ENCODE measurements around the gene SIGLEC11. TPM values are rescaled to one million over a fixed set of nuclear protein-coding genes. Genes with fewer than 3 reads are reported as not detected.

SIGLEC11 gene
- total and polyA plus RNA-seq, 2 of the 13 experiments (the other 11 are each of a cell fraction or from before 2014, with no cell fraction given), result not detected

DNA sequence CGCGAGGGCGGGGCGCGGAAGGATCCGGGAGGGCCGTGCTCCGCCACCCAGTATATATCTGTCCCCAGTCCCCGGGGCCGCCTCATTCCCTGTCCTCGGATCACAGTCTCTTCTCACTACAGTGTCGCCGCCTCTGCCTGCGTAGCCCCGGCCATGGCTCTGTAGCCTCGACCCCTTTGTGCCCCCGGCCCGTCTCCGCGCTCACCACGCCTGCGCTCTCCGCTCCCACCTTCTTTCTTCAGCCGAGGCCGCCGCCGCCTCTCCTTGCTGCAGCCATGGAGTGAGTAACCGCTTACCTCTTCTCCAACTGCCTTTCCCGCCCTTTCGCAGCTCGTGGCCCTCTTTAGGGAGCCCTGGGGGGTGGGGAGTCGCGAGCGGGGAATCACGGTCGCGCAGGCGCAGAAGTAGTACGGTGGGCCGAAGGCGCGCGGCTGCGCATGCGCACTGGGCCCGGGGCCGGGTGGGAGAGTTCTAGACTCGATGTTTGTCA lies 31.8 kb downstream of the SIGLEC11 start, which contains the start of the genes ATF5 and NUP62 (continued):
- TF ChIP-seq, protein P1, sequence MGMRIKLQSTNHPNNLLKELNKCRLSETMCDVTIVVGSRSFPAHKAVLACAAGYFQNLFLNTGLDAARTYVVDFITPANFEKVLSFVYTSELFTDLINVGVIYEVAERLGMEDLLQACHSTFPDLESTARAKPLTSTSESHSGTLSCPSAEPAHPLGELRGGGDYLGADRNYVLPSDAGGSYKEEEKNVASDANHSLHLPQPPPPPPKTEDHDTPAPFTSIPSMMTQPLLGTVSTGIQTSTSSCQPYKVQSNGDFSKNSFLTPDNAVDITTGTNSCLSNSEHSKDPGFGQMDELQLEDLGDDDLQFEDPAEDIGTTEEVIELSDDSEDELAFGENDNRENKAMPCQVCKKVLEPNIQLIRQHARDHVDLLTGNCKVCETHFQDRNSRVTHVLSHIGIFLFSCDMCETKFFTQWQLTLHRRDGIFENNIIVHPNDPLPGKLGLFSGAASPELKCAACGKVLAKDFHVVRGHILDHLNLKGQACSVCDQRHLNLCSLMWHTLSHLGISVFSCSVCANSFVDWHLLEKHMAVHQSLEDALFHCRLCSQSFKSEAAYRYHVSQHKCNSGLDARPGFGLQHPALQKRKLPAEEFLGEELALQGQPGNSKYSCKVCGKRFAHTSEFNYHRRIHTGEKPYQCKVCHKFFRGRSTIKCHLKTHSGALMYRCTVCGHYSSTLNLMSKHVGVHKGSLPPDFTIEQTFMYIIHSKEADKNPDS (CRISPR knock-in tag; IDR thresholded peaks at IDR 0.05), result no peak; the same call in 1 of the 2 replicates
- TF ChIP-seq ZNF235 (CRISPR knock-in tag; IDR thresholded peaks at IDR 0.05; ENCODE audit: borderline replicate concordance), result peak; percentile 97; the same call in 1 of the 2 replicates
- peak; percentile 97 for TF ChIP-seq ZNF878 (CRISPR knock-in tag; IDR thresholded peaks at IDR 0.05)
- no peak for TF ChIP-seq FOXK1 (CRISPR knock-in tag; IDR thresholded peaks at IDR 0.05; ENCODE audit: borderline replicate concordance, low read depth)
- TF ChIP-seq, protein P2, sequence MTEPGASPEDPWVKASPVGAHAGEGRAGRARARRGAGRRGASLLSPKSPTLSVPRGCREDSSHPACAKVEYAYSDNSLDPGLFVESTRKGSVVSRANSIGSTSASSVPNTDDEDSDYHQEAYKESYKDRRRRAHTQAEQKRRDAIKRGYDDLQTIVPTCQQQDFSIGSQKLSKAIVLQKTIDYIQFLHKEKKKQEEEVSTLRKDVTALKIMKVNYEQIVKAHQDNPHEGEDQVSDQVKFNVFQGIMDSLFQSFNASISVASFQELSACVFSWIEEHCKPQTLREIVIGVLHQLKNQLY (CRISPR knock-in tag; IDR thresholded peaks at IDR 0.05), result no peak
- TF ChIP-seq, protein P3, sequence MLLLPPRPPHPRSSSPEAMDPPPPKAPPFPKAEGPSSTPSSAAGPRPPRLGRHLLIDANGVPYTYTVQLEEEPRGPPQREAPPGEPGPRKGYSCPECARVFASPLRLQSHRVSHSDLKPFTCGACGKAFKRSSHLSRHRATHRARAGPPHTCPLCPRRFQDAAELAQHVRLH (CRISPR knock-in tag; IDR thresholded peaks at IDR 0.05; ENCODE audit: borderline replicate concordance, low read depth), result 0 out of 2 replicates have a peak, but pooled peaks have one; percentile 30
- TF ChIP-seq ZNF264 (CRISPR knock-in tag; IDR thresholded peaks at IDR 0.05), result peak; percentile 79; the same call in 1 of the 2 replicates
- TF ChIP-seq HCFC1 (IDR thresholded peaks at IDR 0.05; ENCODE audit: low read depth, low read length), result no peak; the same call in 1 of the 2 replicates
- TF ChIP-seq ETV5 (CRISPR knock-in tag; IDR thresholded peaks at IDR 0.05; ENCODE audit: borderline replicate concordance), result no peak; the same call in 1 of the 2 replicates
- no peak for TF ChIP-seq RCOR2 (CRISPR knock-in tag; IDR thresholded peaks at IDR 0.05)
- peak; percentile 97 for TF ChIP-seq ZNF766 (CRISPR knock-in tag; IDR thresholded peaks at IDR 0.05; ENCODE audit: borderline replicate concordance)
- TF ChIP-seq ZNF20 (CRISPR knock-in tag; IDR thresholded peaks at IDR 0.05), result no peak
- TF ChIP-seq MAZ (IDR thresholded peaks at IDR 0.05; ENCODE audit: borderline replicate concordance, low read depth, low read length), result no peak
- 0 out of 2 replicates have a peak, but pooled peaks have one; percentile 65 for TF ChIP-seq MAZ (CRISPR knock-in tag; IDR thresholded peaks at IDR 0.05; ENCODE audit: low read depth)
- peak; percentile 95 for TF ChIP-seq ZNF446 (CRISPR knock-in tag; IDR thresholded peaks at IDR 0.05)
- peak; percentile 80 for TF ChIP-seq HES4 (CRISPR knock-in tag; IDR thresholded peaks at IDR 0.05; ENCODE audit: borderline replicate concordance)
- TF ChIP-seq, protein P4, sequence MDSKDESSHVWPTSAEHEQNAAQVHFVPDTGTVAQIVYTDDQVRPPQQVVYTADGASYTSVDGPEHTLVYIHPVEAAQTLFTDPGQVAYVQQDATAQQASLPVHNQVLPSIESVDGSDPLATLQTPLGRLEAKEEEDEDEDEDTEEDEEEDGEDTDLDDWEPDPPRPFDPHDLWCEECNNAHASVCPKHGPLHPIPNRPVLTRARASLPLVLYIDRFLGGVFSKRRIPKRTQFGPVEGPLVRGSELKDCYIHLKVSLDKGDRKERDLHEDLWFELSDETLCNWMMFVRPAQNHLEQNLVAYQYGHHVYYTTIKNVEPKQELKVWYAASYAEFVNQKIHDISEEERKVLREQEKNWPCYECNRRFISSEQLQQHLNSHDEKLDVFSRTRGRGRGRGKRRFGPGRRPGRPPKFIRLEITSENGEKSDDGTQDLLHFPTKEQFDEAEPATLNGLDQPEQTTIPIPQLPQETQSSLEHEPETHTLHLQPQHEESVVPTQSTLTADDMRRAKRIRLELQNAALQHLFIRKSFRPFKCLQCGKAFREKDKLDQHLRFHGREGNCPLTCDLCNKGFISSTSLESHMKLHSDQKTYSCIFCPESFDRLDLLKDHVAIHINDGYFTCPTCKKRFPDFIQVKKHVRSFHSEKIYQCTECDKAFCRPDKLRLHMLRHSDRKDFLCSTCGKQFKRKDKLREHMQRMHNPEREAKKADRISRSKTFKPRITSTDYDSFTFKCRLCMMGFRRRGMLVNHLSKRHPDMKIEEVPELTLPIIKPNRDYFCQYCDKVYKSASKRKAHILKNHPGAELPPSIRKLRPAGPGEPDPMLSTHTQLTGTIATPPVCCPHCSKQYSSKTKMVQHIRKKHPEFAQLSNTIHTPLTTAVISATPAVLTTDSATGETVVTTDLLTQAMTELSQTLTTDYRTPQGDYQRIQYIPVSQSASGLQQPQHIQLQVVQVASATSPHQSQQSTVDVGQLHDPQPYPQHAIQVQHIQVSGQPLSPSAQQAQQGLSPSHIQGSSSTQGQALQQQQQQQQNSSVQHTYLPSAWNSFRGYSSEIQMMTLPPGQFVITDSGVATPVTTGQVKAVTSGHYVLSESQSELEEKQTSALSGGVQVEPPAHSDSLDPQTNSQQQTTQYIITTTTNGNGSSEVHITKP (CRISPR knock-in tag; IDR thresholded peaks at IDR 0.05; ENCODE audit: low read depth), result 0 out of 2 replicates have a peak, but pooled peaks have one; percentile 35
- peak; percentile 71 for TF ChIP-seq HOXA5 (CRISPR knock-in tag; IDR thresholded peaks at IDR 0.05)
- peak; percentile 95 for TF ChIP-seq ZNF501 (CRISPR knock-in tag; IDR thresholded peaks at IDR 0.05)
- TF ChIP-seq HIVEP1 (CRISPR knock-in tag; IDR thresholded peaks at IDR 0.05), result no peak
- peak; percentile 45; the same call in 1 of the 2 replicates for TF ChIP-seq ZBTB20 (CRISPR knock-in tag; IDR thresholded peaks at IDR 0.05; ENCODE audit: borderline replicate concordance, low read depth)
- no peak for TF ChIP-seq U2AF1 (optimal IDR thresholded peaks at IDR 0.05; ENCODE audit: low read depth, low read length)
- peak; percentile 97 for TF ChIP-seq ZNF564 (CRISPR knock-in tag; IDR thresholded peaks at IDR 0.05)
- no peak for TF ChIP-seq CBX1 (IDR thresholded peaks at IDR 0.05; ENCODE audit: low read depth)
